Upper lobe of left lung (tissue), 4 donors: ENCODE data around the gene CDK4.

Experiments
- CTCF ChIP-seq, 6 experiments: fragments of 450-650 bp in 4 of 6; fragments of 200-600 bp in 2 of 6; sonication (generic) in 2 of 6; IDR thresholded peaks; one replicate each; pipeline ENCODE4 v1.5.1; 2016 to 2019; ENCODE audit warnings: antibody characterized with exemption in 6 of 6
- EP300 ChIP-seq, 4 donors: sonication (generic); formaldehyde crosslinking; IDR thresholded peaks; one replicate each; pipeline ENCODE4 v1.5.1; 2017; ENCODE audit warnings: antibody characterized with exemption in 4 of 4, control low read depth in 2 of 4
- POLR2A ChIP-seq, 4 donors: fragments of 450-650 bp; IDR thresholded peaks; one replicate each; pipeline ENCODE4 v1.5.1; 2016 to 2017; ENCODE audit warnings: antibody characterized with exemption in 4 of 4, mild to moderate bottlenecking in 2 of 4
- POLR2AphosphoS5 ChIP-seq, 2 donors: sonication (generic); formaldehyde crosslinking; IDR thresholded peaks; one replicate each; pipeline ENCODE4 v1.5.1; 2017; ENCODE audit warnings: antibody characterized with exemption in 2 of 2

GRCh38 chr12:57729321-57729844 lies 22.7 kb downstream of the CDK4 start:
- TF ChIP-seq CTCF (IDR thresholded peaks at IDR 0.05) (no peak), POLR2A (IDR thresholded peaks at IDR 0.05) (no peak), EP300 (IDR thresholded peaks at IDR 0.05) (no peak), POLR2AphosphoS5 (IDR thresholded peaks at IDR 0.05) (no peak)
